Hepatocyte (in vitro differentiated cells): ENCODE results near the gene ASB8. TPM values are rescaled to one million over a fixed set of nuclear protein-coding genes. Genes with fewer than 3 reads are reported as not detected.

Experiments used
- DNase-seq: peaks from one replicate; pipeline ENCODE4 v3.0.0-alpha.2; 2016; ENCODE audit warnings: low spot score
- H2AFZ ChIP-seq: fragments of 200-600 bp; sonication (generic); 2 replicates; pipeline ENCODE4 v1.6.0; 2016; ENCODE audit warnings: antibody characterized with exemption, mild to moderate bottlenecking
- H3K27ac ChIP-seq: fragments of 200-600 bp; sonication (generic); 2 replicates; pipeline ENCODE4 v1.5.1; 2016; ENCODE audit warnings: mild to moderate bottlenecking
- H3K27me3 ChIP-seq: fragments of 200-600 bp; sonication (generic); 2 replicates; pipeline ENCODE4 v1.6.1; 2016
- H3K36me3 ChIP-seq: fragments of 200-600 bp; sonication (generic); replicated peaks from 2 replicates; pipeline ENCODE4 v1.5.1; 2016; ENCODE audit warnings: low read depth; ENCODE audit not compliant: insufficient read depth
- H3K4me1 ChIP-seq: fragments of 200-600 bp; sonication (generic); 2 replicates; pipeline ENCODE4 v1.5.1; 2016; ENCODE audit warnings: mild to moderate bottlenecking, moderate library complexity; ENCODE audit not compliant: insufficient read depth
- H3K4me2 ChIP-seq: fragments of 200-600 bp; sonication (generic); 2 replicates; pipeline ENCODE4 v1.6.0; 2016
- H3K4me3 ChIP-seq: fragments of 200-600 bp; sonication (generic); 2 replicates; pipeline ENCODE4 v1.5.1; 2016; ENCODE audit warnings: mild to moderate bottlenecking
- H3K79me2 ChIP-seq: fragments of 200-600 bp; sonication (generic); 2 replicates; pipeline ENCODE4 v1.6.0; 2017; ENCODE audit warnings: mild to moderate bottlenecking
- H3K9me2 ChIP-seq: fragments of 200-600 bp; sonication (generic); replicated peaks from 2 replicates; pipeline ENCODE4 v1.6.0; 2017; ENCODE audit warnings: mild to moderate bottlenecking; ENCODE audit not compliant: insufficient read depth
- H3K9me3 ChIP-seq: fragments of 200-600 bp; sonication (generic); 2 replicates; pipeline ENCODE4 v1.5.1; 2016; ENCODE audit warnings: low read depth, mild to moderate bottlenecking
- H4K20me1 ChIP-seq: fragments of 200-600 bp; sonication (generic); 2 replicates; pipeline ENCODE4 v1.6.0; 2016; ENCODE audit warnings: mild to moderate bottlenecking; ENCODE audit not compliant: insufficient read depth, poor library complexity, severe bottlenecking
- CTCF ChIP-seq: fragments of 200-600 bp; sonication (generic); IDR thresholded peaks from 2 replicates; pipeline ENCODE4 v1.5.1; 2016; ENCODE audit warnings: antibody characterized with exemption, mild to moderate bottlenecking; ENCODE audit not compliant: poor library complexity
- EZH2 ChIP-seq: fragments of 200-600 bp; sonication (generic); IDR thresholded peaks from 2 replicates; pipeline ENCODE4 v1.6.1; 2016; ENCODE audit warnings: antibody characterized with exemption, mild to moderate bottlenecking, borderline replicate concordance
- EZH2phosphoT487 ChIP-seq: fragments of 200-600 bp; sonication (generic); IDR thresholded peaks from one replicate; pipeline ENCODE4 v1.6.1; 2018; ENCODE audit warnings: antibody characterized with exemption, mild to moderate bottlenecking, low read depth, moderate library complexity; ENCODE audit not compliant: unreplicated experiment, severe bottlenecking
- WGBS: methylation state at CpG from one replicate; pipeline ENCODE4 v1.1.6; 2016; ENCODE audit warnings: low lambda C conversion rate; ENCODE audit errors: missing lambda C conversion rate; 5-methylcytosine and 5-hydroxymethylcytosine counted together
- polyA plus RNA-seq: library from polyadenylated mRNA; unstranded; fragments of >200 nt; fragmentation: Nextera tagmentation; extraction: Ambion mirVana; gene quantifications from 2 replicates; pipeline ENCODE4 v1.2.1, GENCODE V29; 2016
- total RNA-seq: library from RNA; depleted of rRNA; stranded (reverse); fragments of >200 nt; gene quantifications from 2 replicates; pipeline ENCODE4 v1.2.3, GENCODE V29; 2014

The ASB8 gene
- total and polyA plus RNA-seq, 2 experiments from 2014 or later, result 27.2 to 29.0 TPM

GRCh38 chr12:48193623-48194022 lies 36.3 kb upstream of the ASB8 start:
- Histone ChIP-seq H3K9me2 (no peaks in the 10 kb centered on the region), H3K27ac (no peak overlapping the region)

GRCh38 chr12:48192861-48193260 lies 35.5 kb upstream of the ASB8 start:
- no peak overlapping the region for H3K4me3 ChIP-seq

More at GRCh38 chr12:48193623-48194022, 36.3 kb upstream of the ASB8 start:
- H3K79me2 ChIP-seq, result no peaks in the 10 kb centered on the region
- no peaks in the 10 kb centered on the region for H4K20me1 ChIP-seq
- TF ChIP-seq EZH2phosphoT487 (no peak), EZH2 (no peak)
- no peak for DNase-seq
- no peaks in the 10 kb centered on the region for H3K36me3 ChIP-seq
- H3K4me3 ChIP-seq, result no peak overlapping the region
- no peak overlapping the region for H2AFZ ChIP-seq
- no peaks in the 10 kb centered on the region for H3K27me3 ChIP-seq
- 38% methylated on average over 2 of the region's 2 CpGs for WGBS
- no peak overlapping the region for H3K4me2 ChIP-seq
- H3K9me3 ChIP-seq, result no peaks in the 10 kb centered on the region
- peaks cover 24% of the 10 kb centered on the region for H3K4me1 ChIP-seq

GRCh38 chr12:48191096-48191495 lies 33.8 kb upstream of the ASB8 start:
- Histone ChIP-seq H3K9me2 (no peaks in the 10 kb centered on the region), H2AFZ (no peak overlapping the region), H3K36me3 (no peaks in the 10 kb centered on the region), H4K20me1 (no peaks in the 10 kb centered on the region), H3K9me3 (no peaks in the 10 kb centered on the region), H3K27me3 (peaks cover under 1% of the 10 kb centered on the region), H3K79me2 (no peaks in the 10 kb centered on the region), H3K4me1 (peaks cover 15% of the 10 kb centered on the region), H3K27ac (no peak overlapping the region), H3K4me3 (no peak overlapping the region), H3K4me2 (no peak overlapping the region)
- TF ChIP-seq EZH2phosphoT487 (no peak), EZH2 (no peak), CTCF (no peak)
- no peak for DNase-seq

More at GRCh38 chr12:48192861-48193260, 35.5 kb upstream of the ASB8 start:
- WGBS, result 59% methylated on average over 1 of the region's 1 CpG
- H3K27me3 ChIP-seq, result no peaks in the 10 kb centered on the region
- no peak for DNase-seq
- H2AFZ ChIP-seq, result no peak overlapping the region
- H3K79me2 ChIP-seq, result no peaks in the 10 kb centered on the region
- no peak overlapping the region for H3K4me2 ChIP-seq
- H3K27ac ChIP-seq, result no peak overlapping the region
- no peaks in the 10 kb centered on the region for H3K36me3 ChIP-seq
- H3K9me3 ChIP-seq, result no peaks in the 10 kb centered on the region
- H3K4me1 ChIP-seq, result peaks cover 20% of the 10 kb centered on the region
- TF ChIP-seq CTCF (no peak), EZH2phosphoT487 (no peak), EZH2 (no peak)
- H3K9me2 ChIP-seq, result no peaks in the 10 kb centered on the region
- no peaks in the 10 kb centered on the region for H4K20me1 ChIP-seq

GRCh38 chr12:48189331-48190125 lies 32.2 kb upstream of the ASB8 start:
- Histone ChIP-seq H3K27ac (no peak overlapping the region), H3K36me3 (no peaks in the 10 kb centered on the region), H3K4me1 (peaks cover 6% of the 10 kb centered on the region), H3K79me2 (no peaks in the 10 kb centered on the region), H3K9me3 (no peaks in the 10 kb centered on the region), H3K9me2 (no peaks in the 10 kb centered on the region), H3K27me3 (peaks cover 14% of the 10 kb centered on the region), H2AFZ (no peak overlapping the region), H3K4me2 (no peak overlapping the region), H4K20me1 (no peaks in the 10 kb centered on the region), H3K4me3 (no peak overlapping the region)
- peak; percentile 85 for DNase-seq
- WGBS, result 45% methylated on average over 6 of the region's 6 CpGs
- TF ChIP-seq EZH2phosphoT487 (no peak), CTCF (peak; percentile 86), EZH2 (no peak)
